Neuronal stem cell (in vitro differentiated cells): ENCODE results near the gene MAPK8IP2.

Source experiments
- DNase-seq: peaks from one replicate; pipeline ENCODE4 v3.0.0-alpha.2; 2013; ENCODE audit warnings: low spot score
- H2AFZ ChIP-seq: one replicate; pipeline ENCODE4 v1.6.1; 2013; ENCODE audit warnings: mild to moderate bottlenecking, low read length, inconsistent platforms
- H2AK5ac ChIP-seq: 2 replicates; pipeline ENCODE4 v1.6.1; 2013; ENCODE audit warnings: low read depth, mild to moderate bottlenecking, inconsistent platforms, low read length, moderate library complexity, mixed read lengths
- H2BK120ac ChIP-seq: 2 replicates; pipeline ENCODE4 v1.6.1; 2013; ENCODE audit warnings: low read depth, mild to moderate bottlenecking, inconsistent platforms, low read length, moderate library complexity, mixed read lengths
- H2BK12ac ChIP-seq: one replicate; pipeline ENCODE4 v1.6.1; 2013; ENCODE audit warnings: low read length, inconsistent platforms
- H2BK15ac ChIP-seq: 2 replicates; pipeline ENCODE4 v1.6.1; 2013; ENCODE audit warnings: mild to moderate bottlenecking, low read length, inconsistent platforms, mixed read lengths
- H2BK5ac ChIP-seq: one replicate; pipeline ENCODE4 v1.6.1; 2013; ENCODE audit warnings: inconsistent platforms, mild to moderate bottlenecking, low read length, moderate library complexity
- H3K14ac ChIP-seq: one replicate; pipeline ENCODE4 v1.6.1; 2013; ENCODE audit warnings: low read length, inconsistent platforms
- H3K18ac ChIP-seq: 2 replicates; pipeline ENCODE4 v1.6.1; 2013; ENCODE audit warnings: low read length, inconsistent platforms
- H3K23ac ChIP-seq: 2 replicates; pipeline ENCODE4 v1.6.1; 2013; ENCODE audit warnings: low read depth, mild to moderate bottlenecking, mixed read lengths, low read length, inconsistent platforms; ENCODE audit not compliant: poor library complexity
- H3K27ac ChIP-seq: replicated peaks from 3 replicates; pipeline ENCODE4 v1.5.1; 2013; ENCODE audit warnings: low read length, inconsistent platforms
- H3K27me3 ChIP-seq, 3 experiments: 2 replicates each; pipeline ENCODE4 v1.6.1; 2013; ENCODE audit warnings: low read length in 3 of 3, mild to moderate bottlenecking in 2 of 3, inconsistent platforms in 1 of 3, low read depth in 1 of 3, mixed read lengths in 1 of 3, moderate library complexity in 1 of 3; ENCODE audit not compliant: control insufficient read depth in 3 of 3, insufficient read depth in 3 of 3
- H3K36me3 ChIP-seq, 2 donors: replicated peaks in 1 of 2; 2 replicates each; pipeline ENCODE4 v1.6.1; 2013; ENCODE audit warnings: low read length in 2 of 2; ENCODE audit not compliant: control insufficient read depth in 2 of 2, insufficient read depth in 2 of 2
- H3K4ac ChIP-seq: 2 replicates; pipeline ENCODE4 v1.6.1; 2013; ENCODE audit warnings: inconsistent platforms, mild to moderate bottlenecking, low read length, moderate library complexity
- H3K4me1 ChIP-seq, 2 donors: 1 replicate in 1 of 2; 2 replicates in 1 of 2; pipeline ENCODE4 v1.6.1; 2013; ENCODE audit warnings: low read length in 2 of 2, low read depth in 1 of 2; ENCODE audit not compliant: control insufficient read depth in 2 of 2, insufficient read depth in 1 of 2
- H3K4me2 ChIP-seq: one replicate; pipeline ENCODE4 v1.6.1; 2013; ENCODE audit warnings: mild to moderate bottlenecking, low read length, inconsistent platforms; ENCODE audit not compliant: insufficient read depth, poor library complexity, severe bottlenecking
- H3K4me3 ChIP-seq, 2 donors: 2 replicates each; pipeline ENCODE4 v1.5.1; 2013; ENCODE audit warnings: low read length in 2 of 2, mild to moderate bottlenecking in 2 of 2, inconsistent platforms in 1 of 2, moderate library complexity in 1 of 2
- H3K79me1 ChIP-seq: one replicate; pipeline ENCODE4 v1.6.1; 2013; ENCODE audit warnings: low read depth, mild to moderate bottlenecking, inconsistent platforms, low read length, moderate library complexity
- H3K9ac ChIP-seq: one replicate; pipeline ENCODE4 v1.6.1; 2013; ENCODE audit warnings: mild to moderate bottlenecking, low read depth, low read length, inconsistent platforms; ENCODE audit not compliant: poor library complexity
- H3K9me3 ChIP-seq, 2 donors: replicated peaks in 1 of 2; 2 replicates each; pipeline versions ENCODE3 to v1.6.1; 2013; ENCODE audit warnings: low read length in 2 of 2, mild to moderate bottlenecking in 2 of 2, inconsistent platforms in 1 of 2, low read depth in 1 of 2, mixed read lengths in 1 of 2, moderate library complexity in 1 of 2; ENCODE audit not compliant: control insufficient read depth in 2 of 2, insufficient read depth in 1 of 2
- H4K8ac ChIP-seq: one replicate; pipeline ENCODE4 v1.6.1; 2013; ENCODE audit warnings: low read depth, mild to moderate bottlenecking, inconsistent platforms, low read length, moderate library complexity
- H4K91ac ChIP-seq: one replicate; pipeline ENCODE4 v1.6.1; 2013; ENCODE audit warnings: low read length, low read depth, mild to moderate bottlenecking, inconsistent platforms; ENCODE audit not compliant: poor library complexity
- WGBS, 2 donors: extraction: QIAGEN DNeasy Blood & Tissue Kit; methylation state at CpG; one replicate each; pipeline ENCODE4 v1.1.7; 2013; ENCODE audit warnings: missing lambda C conversion rate in 2 of 2, mixed read lengths in 1 of 2; ENCODE audit not compliant: insufficient read length in 2 of 2, insufficient replicate concordance in 1 of 2; ENCODE audit errors: extremely low coverage in 2 of 2; 5-methylcytosine and 5-hydroxymethylcytosine counted together

MAPK8IP2 gene

DNA sequence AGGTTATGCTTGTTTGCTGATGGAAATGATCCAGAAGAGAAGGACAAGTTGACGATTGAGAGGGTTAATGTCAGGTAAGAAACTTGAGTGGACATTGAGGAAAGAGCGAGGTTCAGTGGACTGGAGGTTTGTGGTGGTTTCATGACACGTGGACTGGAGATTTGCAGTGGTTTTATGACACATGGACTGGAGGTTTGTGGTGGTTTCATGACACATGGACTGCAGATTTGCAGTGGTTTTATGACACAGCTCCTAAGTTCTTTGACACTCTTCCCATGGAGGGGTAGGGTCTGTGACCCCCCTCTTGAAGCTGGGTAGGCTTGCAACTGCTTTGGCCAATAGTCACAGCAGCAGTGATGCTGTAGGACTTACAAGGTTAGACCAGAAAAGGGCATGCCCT lies 5.4 kb upstream of the MAPK8IP2 start:
- H3K27ac ChIP-seq, result no peak overlapping the region
- H2BK120ac ChIP-seq, result no peak overlapping the region
- H3K36me3 ChIP-seq, result peaks cover 2 to 4% of the 10 kb centered on the region in 2 donors
- H4K91ac ChIP-seq, result no peak overlapping the region
- H3K23ac ChIP-seq, result no peak overlapping the region
- no peaks in the 10 kb centered on the region for H3K9me3 ChIP-seq
- no peak for DNase-seq
- no peak overlapping the region for H3K4me2 ChIP-seq
- no peak overlapping the region for H2BK12ac ChIP-seq
- no peak overlapping the region for H3K9ac ChIP-seq
- H4K8ac ChIP-seq, result no peak overlapping the region
- H3K4ac ChIP-seq, result no peak overlapping the region
- H3K79me1 ChIP-seq, result no peaks in the 10 kb centered on the region
- no peak overlapping the region for H2AK5ac ChIP-seq
- no peak overlapping the region for H2BK5ac ChIP-seq
- no CpG with 5 or more reads among the region's 3 CpGs for WGBS, 2 donors
- H3K4me1 ChIP-seq, result peaks cover 0 to 3% of the 10 kb centered on the region in 2 donors
- no peak overlapping the region for H3K4me3 ChIP-seq
- H2AFZ ChIP-seq, result no peak overlapping the region
- no peak overlapping the region for H3K14ac ChIP-seq
- H3K18ac ChIP-seq, result no peak overlapping the region
- H3K27me3 ChIP-seq, result peaks cover 0 to 4% (median 0%) of the 10 kb centered on the region in 3 experiments
- H2BK15ac ChIP-seq, result no peak overlapping the region

DNA sequence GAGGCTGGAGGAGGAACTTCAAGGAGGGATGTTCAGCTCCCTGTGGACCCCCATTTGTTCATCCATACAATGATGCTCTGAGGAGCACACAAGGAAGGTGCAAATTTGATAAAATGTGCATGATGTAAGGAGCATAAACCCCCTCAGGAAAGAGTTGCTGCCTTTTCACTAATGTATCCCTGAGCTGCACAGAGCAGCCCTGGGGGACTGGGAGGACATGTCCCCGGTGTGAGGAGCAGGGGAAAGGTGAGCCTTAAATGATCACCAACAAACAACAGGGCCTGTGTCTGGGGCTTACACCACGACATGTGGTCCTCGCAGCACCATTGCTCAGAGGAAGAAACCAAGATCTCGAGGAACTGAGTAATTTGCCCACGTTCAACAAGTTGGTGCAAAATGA lies 3.5 kb upstream of the MAPK8IP2 start:
- Histone ChIP-seq H3K79me1 (peaks cover 2% of the 10 kb centered on the region), H2BK15ac (no peak overlapping the region), H3K4me3 (no peak overlapping the region), H2AFZ (no peak overlapping the region), H3K27ac (no peak overlapping the region), H3K4ac (no peak overlapping the region), H3K23ac (no peak overlapping the region), H3K4me2 (no peak overlapping the region), H3K4me1 (peaks cover 6 to 12% of the 10 kb centered on the region in 2 donors), H2BK120ac (no peak overlapping the region), H3K9ac (no peak overlapping the region), H3K36me3 (peaks cover 2 to 4% of the 10 kb centered on the region in 2 donors), H2BK12ac (no peak overlapping the region), H2BK5ac (no peak overlapping the region), H3K27me3 (peaks cover 0 to 13% (median 0%) of the 10 kb centered on the region in 3 experiments), H4K91ac (no peak overlapping the region), H3K14ac (no peak overlapping the region), H2AK5ac (no peak overlapping the region), H4K8ac (no peak overlapping the region), H3K9me3 (no peaks in the 10 kb centered on the region), H3K18ac (no peak overlapping the region)
- DNase-seq, result no peak
- WGBS, 2 donors, result no CpG with 5 or more reads among the region's 5 CpGs

DNA sequence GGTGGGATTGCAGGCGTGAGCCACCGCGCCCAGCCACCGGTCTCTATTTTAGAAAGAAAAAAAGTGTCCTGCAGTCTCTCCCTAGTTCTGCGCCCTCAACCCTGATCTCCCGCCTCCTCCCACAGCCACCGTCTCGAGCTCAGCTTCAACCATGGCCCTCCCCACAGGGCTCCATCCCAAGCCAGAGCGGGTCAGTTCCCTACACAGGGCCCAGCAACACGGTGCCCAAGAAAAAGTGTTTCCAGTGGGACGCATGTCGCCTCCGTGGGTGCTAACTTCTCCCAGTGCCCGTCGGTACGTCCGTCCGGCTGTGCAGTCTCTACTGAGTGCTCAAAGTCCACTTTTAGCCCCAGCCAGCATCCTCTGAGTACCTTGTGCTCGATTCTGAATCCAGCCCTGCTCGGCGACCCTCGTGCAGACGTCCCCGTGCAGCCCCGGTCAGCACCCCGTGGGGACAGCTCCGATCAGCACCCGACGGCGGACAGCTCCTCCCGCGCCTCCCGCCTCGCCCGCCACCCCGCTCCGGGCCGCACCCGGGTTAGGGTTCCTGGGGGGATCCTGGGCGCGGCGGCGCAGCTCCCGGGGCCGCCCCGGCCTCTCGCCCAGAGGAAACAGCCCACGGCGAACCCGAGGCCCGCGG lies 657 bp upstream of the MAPK8IP2 start:
- Histone ChIP-seq H3K36me3 (peaks cover 2 to 9% of the 10 kb centered on the region in 2 donors), H3K23ac (no peak overlapping the region), H3K79me1 (peaks cover 2% of the 10 kb centered on the region), H3K18ac (no peak overlapping the region), H2BK12ac (no peak overlapping the region), H3K14ac (no peak overlapping the region), H3K9ac (no peak overlapping the region), H2BK120ac (no peak overlapping the region), H2AFZ (peak overlapping the region; percentile 86), H3K4me3 (peak overlapping the region; percentile 27 to 46), H3K27ac (no peak overlapping the region), H2BK15ac (no peak overlapping the region), H4K8ac (no peak overlapping the region), H3K4ac (no peak overlapping the region), H2AK5ac (no peak overlapping the region), H3K9me3 (no peaks in the 10 kb centered on the region), H2BK5ac (no peak overlapping the region), H4K91ac (no peak overlapping the region), H3K4me2 (peak overlapping the region; percentile 54), H3K27me3 (peaks cover 0 to 17% (median 0%) of the 10 kb centered on the region in 3 experiments), H3K4me1 (peaks cover 8 to 12% of the 10 kb centered on the region in 2 donors)
- no CpG with 5 or more reads among the region's 52 CpGs for whole genome bisulfite sequencing, 2 donors
- DNase-seq, result peak; percentile 67

DNA sequence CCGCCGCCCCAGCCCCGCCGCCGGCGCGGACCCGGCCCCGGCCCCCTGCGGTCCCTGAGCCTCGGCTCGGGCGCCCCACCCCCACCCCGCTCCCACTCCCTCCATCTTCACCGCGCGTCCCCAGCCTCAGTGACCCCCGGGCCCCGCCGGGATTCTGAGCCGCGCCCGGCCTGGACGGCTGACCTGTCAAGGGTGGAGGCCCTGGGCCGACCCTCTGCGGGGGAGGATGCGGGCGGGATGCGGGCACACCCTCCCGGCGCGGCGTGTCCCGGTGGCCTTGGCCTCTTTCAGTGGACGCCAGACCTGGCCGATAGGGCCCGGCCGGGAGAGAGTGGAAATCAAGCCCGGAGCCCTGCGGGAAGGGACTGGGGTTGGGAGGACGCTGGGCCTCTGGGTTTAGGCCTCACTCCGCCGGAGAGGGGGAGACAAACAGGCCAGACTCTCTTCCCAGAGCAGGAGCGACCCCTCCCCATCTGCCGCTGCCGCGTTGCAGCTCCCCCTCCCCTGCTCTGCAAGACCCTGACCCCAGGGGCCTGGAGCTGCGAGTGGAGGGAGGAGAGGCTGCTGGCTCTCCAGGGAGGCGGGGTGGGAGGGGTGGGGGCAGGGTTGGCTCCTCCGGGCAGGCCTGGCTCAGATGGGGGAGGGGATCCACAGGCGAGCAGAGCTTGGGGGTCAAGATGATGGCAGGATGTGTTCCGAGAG lies 525 bp downstream of the MAPK8IP2 start:
- Histone ChIP-seq H3K4me3 (peak overlapping the region; percentile 46 to 77), H3K18ac (peak overlapping the region; percentile 57)

More for the DNA sequence above, 525 bp downstream of the MAPK8IP2 start:
- no peak overlapping the region for H4K8ac ChIP-seq
- H3K23ac ChIP-seq, result peak overlapping the region; percentile 55
- no peak for DNase-seq
- H3K27me3 ChIP-seq, result peaks cover 0 to 17% (median 0%) of the 10 kb centered on the region in 3 experiments
- H2AK5ac ChIP-seq, result no peak overlapping the region
- no peak overlapping the region for H2BK120ac ChIP-seq
- H3K27ac ChIP-seq, result no peak overlapping the region
- no peak overlapping the region for H2BK15ac ChIP-seq
- peak overlapping the region; percentile 93 for H2AFZ ChIP-seq
- H3K4me2 ChIP-seq, result peak overlapping the region; percentile 57
- H3K4me1 ChIP-seq, result peaks cover 8 to 12% of the 10 kb centered on the region in 2 donors
- no peak overlapping the region for H4K91ac ChIP-seq
- H3K4ac ChIP-seq, result no peak overlapping the region
- peaks cover 0 to 20% of the 10 kb centered on the region in 2 donors for H3K36me3 ChIP-seq
- no CpG with 5 or more reads among the region's 52 CpGs for WGBS, 2 donors
- no peak overlapping the region for H3K14ac ChIP-seq
- H2BK12ac ChIP-seq, result no peak overlapping the region
- H3K79me1 ChIP-seq, result peaks cover 2% of the 10 kb centered on the region
- H3K9ac ChIP-seq, result peak overlapping the region; percentile 50
- no peaks in the 10 kb centered on the region for H3K9me3 ChIP-seq
- H2BK5ac ChIP-seq, result no peak overlapping the region
